Keratinocyte (primary cell): ENCODE measurements around the gene ALDH6A1. TPM values are rescaled to one million over a fixed set of nuclear protein-coding genes. Genes with fewer than 3 reads are reported as not detected.

Experiments used
- DNase-seq: peaks from one replicate; pipeline ENCODE4 v3.0.0-alpha.2; 2011; ENCODE audit warnings: low read depth, missing footprints, low spot score
- FAIRE-seq: peaks from 2 replicates; lab custom pipeline; 2011; peaks lifted over from hg19 to GRCh38; lab: Jason Lieb, UNC
- H2AFZ ChIP-seq: 2 replicates; pipeline ENCODE4 v1.6.0; 2012; ENCODE audit warnings: low read length, control low read depth, inconsistent platforms; ENCODE audit not compliant: control insufficient read depth
- H3K27ac ChIP-seq: 2 replicates; pipeline ENCODE4 v1.5.1; 2011; ENCODE audit warnings: low read length; ENCODE audit not compliant: control insufficient read depth, insufficient read depth
- H3K27me3 ChIP-seq: 3 replicates; pipeline ENCODE4 v1.6.0; 2011; ENCODE audit warnings: low read length; ENCODE audit not compliant: control insufficient read depth, insufficient read depth; ENCODE audit errors: extremely low read depth
- H3K36me3 ChIP-seq, 2 experiments: 2 replicates in 1 of 2; 3 replicates in 1 of 2; pipeline ENCODE4 v1.5.1; 2011; ENCODE audit warnings: low read length in 2 of 2, mild to moderate bottlenecking in 1 of 2; ENCODE audit not compliant: control insufficient read depth in 2 of 2, insufficient read depth in 2 of 2; ENCODE audit errors: extremely low read depth in 1 of 2
- H3K4me1 ChIP-seq: 3 replicates; pipeline ENCODE4 v1.5.1; 2011; ENCODE audit warnings: low read length; ENCODE audit not compliant: control insufficient read depth, insufficient read depth; ENCODE audit errors: extremely low read depth
- H3K4me2 ChIP-seq: 3 replicates; pipeline ENCODE4 v1.6.0; 2011; ENCODE audit warnings: low read depth, low read length; ENCODE audit not compliant: control insufficient read depth, insufficient read depth; ENCODE audit errors: extremely low read depth
- H3K4me3 ChIP-seq, 3 experiments: fragments of 200-600 bp in 1 of 3; sonication (generic) in 1 of 3; 2 replicates in 2 of 3; 3 replicates in 1 of 3; pipeline ENCODE4 v1.5.1; 2011 to 2016; ENCODE audit warnings: low read length in 3 of 3, mild to moderate bottlenecking in 3 of 3, control low read depth in 2 of 3, inconsistent platforms in 1 of 3, low read depth in 1 of 3, mixed read lengths in 1 of 3, mixed run types in 1 of 3, moderate library complexity in 1 of 3; ENCODE audit not compliant: control insufficient read depth in 2 of 3, insufficient read depth in 2 of 3; ENCODE audit errors: extremely low read depth in 1 of 3
- H3K79me2 ChIP-seq: 2 replicates; pipeline ENCODE4 v1.6.0; 2012; ENCODE audit warnings: low read length; ENCODE audit not compliant: control insufficient read depth, insufficient read depth
- H3K9ac ChIP-seq: 3 replicates; pipeline ENCODE4 v1.6.0; 2011; ENCODE audit warnings: low read length; ENCODE audit not compliant: control insufficient read depth, insufficient read depth; ENCODE audit errors: extremely low read depth
- H3K9me1 ChIP-seq: 3 replicates; pipeline ENCODE4 v1.6.0; 2011; ENCODE audit warnings: low read length; ENCODE audit not compliant: control insufficient read depth, insufficient read depth; ENCODE audit errors: extremely low read depth
- H3K9me3 ChIP-seq: 2 replicates; pipeline ENCODE4 v1.5.1; 2012; ENCODE audit warnings: low read depth, low read length; ENCODE audit not compliant: control insufficient read depth
- H4K20me1 ChIP-seq: 3 replicates; pipeline ENCODE4 v1.6.0; 2011; ENCODE audit warnings: low read length; ENCODE audit not compliant: control insufficient read depth, insufficient read depth; ENCODE audit errors: extremely low read depth
- CTCF ChIP-seq, 3 experiments: IDR thresholded peaks in 1 of 3; conservative IDR thresholded peaks in 1 of 3; optimal IDR thresholded peaks in 1 of 3; 2 replicates in 2 of 3; 3 replicates in 1 of 3; pipeline versions ENCODE3 to v1.5.1; 2011; ENCODE audit warnings: low read length in 3 of 3, mild to moderate bottlenecking in 3 of 3, moderate library complexity in 2 of 3, control low read depth in 1 of 3, inconsistent platforms in 1 of 3; ENCODE audit not compliant: insufficient read depth in 2 of 3; ENCODE audit errors: extremely low read depth in 1 of 3
- EZH2 ChIP-seq: IDR thresholded peaks from one replicate; pipeline ENCODE4 v1.6.1; 2012; ENCODE audit warnings: inconsistent platforms, mild to moderate bottlenecking, low read length, moderate library complexity
- dilution Hi-C: fragments of 300-500 bp; cut with MboI; formaldehyde crosslinking; loops from one replicate; pipeline ENCODE4 v1.7.0; 2020; ENCODE audit warnings: low sequenced_read_pairs; ENCODE audit not compliant: extremely low pct_ligation_motif_present
- polyA plus RNA-seq, 5 experiments: library from polyadenylated mRNA; depleted of rRNA in 3 of 5; stranded (reverse) in 3 of 5; stranded (forward) in 1 of 5; unstranded in 1 of 5; fragments of >200 nt; gene quantifications; 1 replicate in 1 of 5; 2 replicates in 3 of 5; 3 replicates in 1 of 5; pipeline versions ENCODE4 v1.2.1 to v1.2.3, GENCODE V29; 2011 to 2012; ENCODE audit warnings: missing spikeins in 2 of 5, low read depth in 1 of 5, low replicate concordance in 1 of 5

ALDH6A1 gene
- polyA plus RNA-seq, 1 donor (not counting 4 experiments of a cell fraction or from before 2014, with no cell fraction given), result 8.0 TPM

- Histone ChIP-seq H3K36me3 (peaks cover 4 to 8% of the 10 kb centered on the region in 2 experiments), H3K4me2 (no peak overlapping the region), H3K9ac (no peak overlapping the region), H3K4me3 (no peak overlapping the region), H3K27ac (no peak overlapping the region), H3K9me3 (no peaks in the 10 kb centered on the region), H3K79me2 (no peaks in the 10 kb centered on the region), H3K9me1 (no peaks in the 10 kb centered on the region), H3K4me1 (no peaks in the 10 kb centered on the region), H3K27me3 (no peaks in the 10 kb centered on the region), H2AFZ (no peak overlapping the region), H4K20me1 (no peaks in the 10 kb centered on the region)
- dilution Hi-C loops, result no loop called here
- TF ChIP-seq CTCF (optimal IDR thresholded peaks at IDR 0.05 in 1 of 3, IDR thresholded peaks at IDR 0.05 in 1 of 3, conservative IDR thresholded peaks at IDR 0.05 in 1 of 3; ENCODE audit: extremely low read depth in 1 of 3, insufficient read depth in 2 of 3, low read length in 3 of 3) (no peak), EZH2 (no peak)
- FAIRE-seq (no peak), DNase-seq (no peak)
Measured at GRCh38 chr14:74008843-74009499, 75.3 kb downstream of the ALDH6A1 start.

Other genes with a start within 250 kb of the ALDH6A1 start
- gene PTGR2, start 232.6 kb downstream of the ALDH6A1 start, polyA plus RNA-seq, result 5.0 to 19.5 TPM (median 8.2 TPM) in 3 replicates
- gene ZNF410, start 197.6 kb downstream of the ALDH6A1 start, polyA plus RNA-seq, result 44.3 to 57.9 TPM (median 54.8 TPM) in 3 replicates
- gene FAM161B, start 134.4 kb downstream of the ALDH6A1 start, polyA plus RNA-seq, result 1.5 to 1.7 TPM (median 1.5 TPM) in 3 replicates
- gene COQ6, start 134.2 kb downstream of the ALDH6A1 start, polyA plus RNA-seq, result 24.2 to 31.8 TPM (median 28.4 TPM) in 3 replicates
- 8.7 to 10.5 TPM (median 10.4 TPM) in 3 replicates for gene ENTPD5, start 65.2 kb downstream of the ALDH6A1 start, polyA plus RNA-seq
- gene BBOF1, start 65.1 kb downstream of the ALDH6A1 start, polyA plus RNA-seq, result 1.9 to 3.0 TPM (median 2.7 TPM) in 3 replicates
- 4.9 to 6.8 TPM (median 5.7 TPM) in 3 replicates for gene LIN52, start 503 bp upstream of the ALDH6A1 start, polyA plus RNA-seq
- gene VSX2, start 155.0 kb upstream of the ALDH6A1 start, polyA plus RNA-seq, result not detected in 3 replicates
- 12.9 to 19.5 TPM (median 15.3 TPM) in 3 replicates for gene ABCD4, start 218.5 kb upstream of the ALDH6A1 start, polyA plus RNA-seq